NB4 (cell line): Measurements from ENCODE around the gene LILRA6.

Experiments used
- CTCF ChIP-seq: IDR thresholded peaks from one replicate; pipeline ENCODE4 v1.5.1; 2012; ENCODE audit warnings: low read depth, low read length
- MAX ChIP-seq: IDR thresholded peaks from 2 replicates; pipeline ENCODE4 v1.6.1; 2011; ENCODE audit warnings: low read depth, low read length
- MYC ChIP-seq: IDR thresholded peaks from 2 replicates; pipeline ENCODE4 v1.6.1; 2011; ENCODE audit warnings: low read depth, low read length
- POLR2A ChIP-seq: IDR thresholded peaks from 2 replicates; pipeline ENCODE4 v1.6.1; 2011; ENCODE audit warnings: mild to moderate bottlenecking; ENCODE audit not compliant: insufficient read length; ENCODE audit errors: extremely low read depth

GRCh38 chr19:54248016-54248601 lies 5.5 kb upstream of the LILRA6 start:
- TF ChIP-seq POLR2A (no peak), MAX (no peak), CTCF (no peak), MYC (no peak)
